GM18520 (cell line): ENCODE measurements around the gene PLA2G2A.
"Not testable (repeated sequence)": the region's sequence is repeated elsewhere in the genome, so short reads cannot be mapped to it uniquely, and the experiment has no call there.

Experiments used
- ATAC-seq: cut with Tn5 transposase; IDR thresholded peaks from one replicate; pipeline ENCODE4 v1.9.1; 2021; ENCODE audit not compliant: unreplicated experiment

The PLA2G2A gene

DNA sequence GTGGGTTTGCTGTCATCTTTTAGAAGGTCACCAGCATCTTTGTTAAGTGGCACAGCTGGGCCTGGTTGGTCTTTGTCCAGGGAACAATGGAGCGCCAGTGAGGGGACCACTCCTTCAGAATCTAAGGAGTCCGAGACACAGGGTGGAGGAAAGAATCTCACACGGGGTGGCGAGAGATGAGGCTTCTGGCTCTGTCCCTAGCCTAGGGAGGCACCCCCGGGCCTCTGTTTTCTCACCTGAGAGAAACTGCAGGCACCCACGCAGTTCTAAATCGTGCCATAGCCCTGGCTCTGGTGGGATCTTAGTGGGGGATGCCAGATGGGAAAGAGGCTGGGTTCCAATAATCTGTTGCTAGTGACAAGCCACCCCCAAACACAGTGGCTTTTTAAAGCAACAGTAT, 45.1 kb downstream of the PLA2G2A start:
- ATAC-seq = no peak

DNA sequence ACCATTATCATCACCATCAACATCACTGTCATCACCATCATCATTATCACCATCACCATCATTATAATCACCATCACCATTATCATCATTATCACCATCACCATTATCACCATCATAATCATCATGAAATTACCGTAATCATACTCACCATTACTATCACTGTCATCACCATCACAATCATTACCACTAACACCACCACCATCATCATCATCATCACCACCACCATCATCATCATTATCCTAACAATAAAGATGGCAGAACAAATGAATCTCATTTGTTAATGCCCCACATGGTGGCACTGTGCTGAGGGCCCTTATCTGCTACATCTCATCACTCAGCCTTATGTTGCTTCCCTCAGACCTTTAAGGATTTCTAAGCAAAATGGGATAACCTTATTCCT, 46.6 kb downstream of the PLA2G2A start:
- no peak for ATAC-seq

DNA sequence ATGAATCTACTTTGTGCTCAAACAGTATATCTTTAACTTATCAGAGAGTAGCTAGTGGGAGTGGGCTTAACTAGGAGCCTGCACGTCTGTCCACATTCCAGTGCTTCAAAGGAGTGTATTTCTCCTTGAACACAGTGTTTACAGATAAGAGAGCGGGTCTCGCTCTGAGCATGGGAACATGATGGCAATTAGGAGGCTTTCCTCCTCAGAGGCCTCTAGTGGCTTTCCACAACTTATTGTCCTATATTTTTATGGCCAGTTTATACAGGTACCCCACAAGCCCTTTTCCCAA, 52.3 kb downstream of the PLA2G2A start:
- ATAC-seq = not testable (repeated sequence)

DNA sequence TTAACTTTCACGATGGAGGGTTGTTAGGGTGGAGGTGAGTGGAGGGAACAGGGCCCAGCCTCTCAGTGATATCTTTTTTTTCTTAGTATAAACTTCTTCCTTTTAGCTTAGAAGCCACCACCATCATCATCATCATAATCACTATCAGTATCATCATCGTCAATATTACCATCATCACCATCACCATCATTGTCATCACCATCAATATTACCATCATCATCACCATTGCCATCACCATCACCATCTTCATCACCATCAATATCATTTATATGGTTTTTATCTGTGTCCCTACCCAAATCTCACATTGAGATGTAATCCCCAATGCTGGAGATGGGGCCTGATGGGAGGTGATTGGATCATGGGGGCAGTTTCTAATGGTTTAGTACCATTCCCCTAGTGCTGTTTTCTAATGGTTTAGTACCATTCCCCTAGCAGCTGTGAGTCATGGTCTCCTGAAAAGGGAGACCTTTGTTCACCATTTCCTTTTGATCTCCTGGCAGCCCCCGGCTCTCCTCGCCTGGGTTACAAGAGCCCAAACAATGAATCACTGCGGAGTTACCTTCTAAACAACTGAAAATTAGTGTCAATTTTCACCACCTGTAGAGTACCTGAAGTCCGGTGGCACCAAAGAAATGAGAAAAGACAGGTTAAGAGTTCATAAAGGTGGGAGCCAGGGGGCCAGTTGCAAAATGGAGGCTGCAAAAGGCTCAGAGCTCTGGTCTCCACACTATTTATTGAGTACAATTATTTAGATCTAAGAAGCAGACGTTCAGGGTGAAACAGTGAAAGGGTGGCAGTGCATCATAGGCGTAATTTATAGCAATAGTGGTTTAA, 52.9 kb downstream of the PLA2G2A start:
- no peak for ATAC-seq
